CD4-positive, CD25-positive, alpha-beta regulatory T cell (primary cell): ENCODE results near the gene GALNT4. TPM values are rescaled to one million over a fixed set of nuclear protein-coding genes. Genes with fewer than 3 reads are reported as not detected.
A peak's percentile ranks its signal among the peaks of the same experiment; 100 is the strongest.

ENCODE experiments used
- ATAC-seq, 2 donors: fragments of 150-1000 bp; cut with Tn5 transposase; one replicate each; pipeline ENCODE4 v1.10.0; 2021; ENCODE audit warnings: low read depth in 2 of 2, moderate number of reproducible peaks in 2 of 2, moderate library complexity in 1 of 2
- DNase-seq, 3 donors: peaks; one replicate each; pipeline versions ENCODE4 v3.0.0 to v3.0.0-alpha.2; 2012 to 2022; ENCODE audit warnings: mixed read lengths in 1 of 3
- H3K27ac ChIP-seq: one replicate; pipeline ENCODE4 v1.7.0; 2013; ENCODE audit warnings: mild to moderate bottlenecking, low read length; ENCODE audit not compliant: insufficient read depth, poor library complexity, severe bottlenecking
- H3K27me3 ChIP-seq: one replicate; pipeline ENCODE4 v1.7.0; 2013; ENCODE audit warnings: low read length; ENCODE audit not compliant: control insufficient read depth, insufficient read depth
- H3K36me3 ChIP-seq: one replicate; pipeline ENCODE4 v1.7.0; 2013; ENCODE audit warnings: mild to moderate bottlenecking, low read length, moderate library complexity; ENCODE audit not compliant: control insufficient read depth, insufficient read depth
- H3K4me1 ChIP-seq: 2 replicates; pipeline ENCODE4 v1.7.0; 2013; ENCODE audit warnings: mild to moderate bottlenecking, low read length; ENCODE audit not compliant: insufficient read depth, control insufficient read depth, poor library complexity, severe bottlenecking
- H3K4me3 ChIP-seq: one replicate; pipeline ENCODE4 v1.7.0; 2013; ENCODE audit warnings: low read depth, mild to moderate bottlenecking, low read length, moderate library complexity
- H3K9me3 ChIP-seq, 2 experiments: 1 replicate in 1 of 2; 2 replicates in 1 of 2; pipeline ENCODE4 v1.7.0; 2013; ENCODE audit warnings: low read length in 2 of 2, mild to moderate bottlenecking in 1 of 2, moderate library complexity in 1 of 2; ENCODE audit not compliant: control insufficient read depth in 2 of 2
- H3K27ac Mint-ChIP-seq, 3 donors: one replicate each; pipeline ENCODE4 v1.8.0; 2020 to 2022; ENCODE audit warnings: mild to moderate bottlenecking in 3 of 3, mixed read lengths in 3 of 3, moderate library complexity in 2 of 3
- H3K27me3 Mint-ChIP-seq: one replicate; pipeline ENCODE4 v1.8.0; 2022; ENCODE audit warnings: mild to moderate bottlenecking, mixed read lengths
- H3K36me3 Mint-ChIP-seq: one replicate; pipeline ENCODE4 v1.8.0; 2020; ENCODE audit warnings: mixed read lengths
- H3K4me1 Mint-ChIP-seq, 4 donors: one replicate each; pipeline ENCODE4 v1.8.0; 2020 to 2022; ENCODE audit warnings: mixed read lengths in 4 of 4, mild to moderate bottlenecking in 1 of 4
- H3K4me3 Mint-ChIP-seq, 4 donors: one replicate each; pipeline ENCODE4 v1.8.0; 2020 to 2022; ENCODE audit warnings: mild to moderate bottlenecking in 4 of 4, mixed read lengths in 4 of 4, moderate library complexity in 3 of 4
- H3K9me3 Mint-ChIP-seq, 7 donors: one replicate each; pipeline ENCODE4 v1.8.0; 2020 to 2022; ENCODE audit warnings: mixed read lengths in 7 of 7, mild to moderate bottlenecking in 3 of 7, moderate library complexity in 2 of 7
- polyA plus RNA-seq, 4 donors: library from polyadenylated mRNA; unstranded; fragments of 300-500 nt; fragmentation: Illumina TruSeq; gene quantifications; one replicate each; pipeline ENCODE4 v1.2.3, GENCODE V29; 2021
- total RNA-seq: library from RNA; stranded (reverse); gene quantifications from one replicate; pipeline ENCODE4 v1.2.3, GENCODE V29; 2022

GALNT4 gene
- total RNA-seq (8.8 TPM), polyA plus RNA-seq (1 to 10 TPM; 5.0 to 8.1 (median 5.6) TPM)

GRCh38 chr12:89524541-89525304 is at the start of gene GALNT4:
GALNT4 (minus strand) TSS chr12:89524796; CDS start chr12:89524549, 247 bp downstream.
- Mint-ChIP-seq H3K36me3 (peaks cover 19% of the 10 kb centered on the region), H3K4me1 (peaks cover 22 to 71% (median 44%) of the 10 kb centered on the region in 4 donors), H3K27ac (peak within 1 kb of the TSS; percentile 73 to 92 (median 90)), H3K4me3 (peak within 1 kb of the TSS; percentile 89 to 97 (median 96)), H3K9me3 (no peaks in the 10 kb centered on the region), H3K27me3 (no peaks in the 10 kb centered on the region)
- no peaks in the 10 kb centered on the region for H3K27me3 ChIP-seq
- H3K4me3 ChIP-seq = peak within 1 kb of the TSS; percentile 95
- H3K9me3 ChIP-seq = no peaks in the 10 kb centered on the region
- peak; percentile 66 to 87 (median 78) for DNase-seq
- H3K4me1 ChIP-seq = peaks cover 33% of the 10 kb centered on the region
- ATAC-seq = peak; percentile 70 to 75
- H3K36me3 ChIP-seq = peaks cover 9% of the 10 kb centered on the region
- H3K27ac ChIP-seq = peak within 1 kb of the TSS; percentile 78

DNA sequence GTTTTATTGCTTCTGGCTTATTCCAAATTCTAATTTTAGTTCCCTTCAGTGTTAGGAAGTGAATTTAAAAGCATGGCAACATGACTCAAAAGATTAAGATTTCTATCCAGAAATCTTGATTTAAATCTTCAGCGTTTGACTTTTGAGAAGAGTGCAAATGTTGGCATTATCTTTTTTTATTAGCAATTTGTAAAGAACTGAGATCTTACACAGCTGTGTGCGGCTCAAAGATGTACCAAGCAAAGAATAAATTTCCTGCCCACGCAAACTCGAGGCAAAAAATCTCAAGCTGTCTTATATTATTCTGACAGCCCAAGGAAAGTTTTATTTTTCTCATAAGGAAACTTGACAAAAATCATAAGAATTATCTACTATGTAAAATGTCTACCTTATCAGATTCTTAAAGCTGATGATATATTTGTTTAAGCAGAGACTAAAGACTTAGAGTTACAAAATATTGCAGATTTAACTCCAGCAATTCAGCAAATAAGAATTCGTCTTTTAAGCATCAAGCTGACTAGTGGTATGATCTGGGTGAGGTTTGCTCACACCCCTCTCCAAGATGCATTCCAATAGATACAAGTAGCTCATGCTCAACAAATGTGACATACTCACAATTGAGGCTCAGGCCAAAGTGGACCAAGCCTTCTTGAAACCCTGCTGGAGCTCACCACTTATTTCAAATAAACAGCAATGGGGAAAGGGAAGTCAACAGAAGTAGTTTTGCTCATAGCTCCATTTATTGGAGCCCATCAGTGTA is 48.6 kb upstream of the GALNT4 start:
- Histone ChIP-seq H3K4me3 (no peak overlapping the region), H3K36me3 (no peaks in the 10 kb centered on the region), H3K27ac (no peak overlapping the region), H3K4me1 (no peaks in the 10 kb centered on the region), H3K27me3 (no peaks in the 10 kb centered on the region), H3K9me3 (no peaks in the 10 kb centered on the region)
- H3K9me3 Mint-ChIP-seq = no peaks in the 10 kb centered on the region
- no peak for ATAC-seq
- H3K4me3 Mint-ChIP-seq = no peak overlapping the region
- no peak for DNase-seq
- H3K27me3 Mint-ChIP-seq = no peaks in the 10 kb centered on the region
- H3K36me3 Mint-ChIP-seq = peaks cover 4% of the 10 kb centered on the region
- H3K27ac Mint-ChIP-seq = peak overlapping the region in 1 of 3 donors; percentile 35
- peaks cover 0 to 9% (median 2%) of the 10 kb centered on the region in 4 donors for H3K4me1 Mint-ChIP-seq

GRCh38 chr12:89571491-89572195 is 47.0 kb upstream of the GALNT4 start:
- H3K9me3 ChIP-seq = no peaks in the 10 kb centered on the region
- DNase-seq (no peak), ATAC-seq (no peak)
- Mint-ChIP-seq H3K27ac (no peak overlapping the region), H3K9me3 (peaks cover 0 to 3% (median 0%) of the 10 kb centered on the region in 7 donors), H3K4me3 (no peak overlapping the region), H3K4me1 (peaks cover 0 to 4% (median under 1%) of the 10 kb centered on the region in 4 donors), H3K27me3 (no peaks in the 10 kb centered on the region), H3K36me3 (peaks cover 4% of the 10 kb centered on the region)
- no peak overlapping the region for H3K27ac ChIP-seq
- H3K4me3 ChIP-seq = no peak overlapping the region
- no peaks in the 10 kb centered on the region for H3K27me3 ChIP-seq
- no peaks in the 10 kb centered on the region for H3K4me1 ChIP-seq
- no peaks in the 10 kb centered on the region for H3K36me3 ChIP-seq

DNA sequence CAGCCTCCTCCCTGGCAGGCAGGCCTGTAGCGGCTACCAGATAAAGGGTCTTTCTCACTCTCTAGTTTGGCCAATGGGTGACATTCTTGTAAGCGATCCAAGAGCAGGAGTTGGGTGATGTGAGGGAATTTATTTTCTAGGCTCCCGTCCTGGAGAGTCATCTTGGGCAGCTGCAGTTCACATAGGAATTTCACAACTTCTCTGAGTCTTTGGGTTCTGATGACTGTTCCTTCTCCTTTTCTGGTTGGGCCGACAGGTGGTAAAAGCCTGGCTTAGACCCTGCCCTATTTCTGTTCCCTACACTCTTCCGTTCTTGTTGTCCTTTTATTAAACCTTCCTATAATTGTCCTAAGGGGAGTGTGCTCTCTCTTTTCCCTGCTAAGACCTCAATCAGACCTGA is 43.9 kb upstream of the GALNT4 start:
- no peak for ATAC-seq
- H3K27ac Mint-ChIP-seq = no peak overlapping the region

GRCh38 chr12:89567691-89568239 is 43.2 kb upstream of the GALNT4 start:
- Histone ChIP-seq H3K27ac (no peak overlapping the region), H3K4me1 (no peaks in the 10 kb centered on the region), H3K9me3 (no peaks in the 10 kb centered on the region), H3K36me3 (no peaks in the 10 kb centered on the region), H3K27me3 (no peaks in the 10 kb centered on the region), H3K4me3 (no peak overlapping the region)
- Mint-ChIP-seq H3K36me3 (peaks cover 4% of the 10 kb centered on the region), H3K27me3 (no peaks in the 10 kb centered on the region), H3K4me1 (peaks cover 0 to 4% (median 0%) of the 10 kb centered on the region in 4 donors), H3K9me3 (peaks cover 0 to 3% (median 0%) of the 10 kb centered on the region in 7 donors), H3K4me3 (no peak overlapping the region), H3K27ac (no peak overlapping the region)
- ATAC-seq (no peak), DNase-seq (no peak)

More for the DNA sequence above, 43.9 kb upstream of the GALNT4 start:
- Mint-ChIP-seq H3K4me1 (peaks cover 0 to 4% (median 0%) of the 10 kb centered on the region in 4 donors), H3K9me3 (peaks cover 0 to 3% (median 0%) of the 10 kb centered on the region in 7 donors), H3K4me3 (no peak overlapping the region), H3K27me3 (no peaks in the 10 kb centered on the region), H3K36me3 (peaks cover 4% of the 10 kb centered on the region)
- no peaks in the 10 kb centered on the region for H3K4me1 ChIP-seq
- no peaks in the 10 kb centered on the region for H3K9me3 ChIP-seq
- H3K4me3 ChIP-seq = no peak overlapping the region
- no peak overlapping the region for H3K27ac ChIP-seq
- H3K27me3 ChIP-seq = no peaks in the 10 kb centered on the region
- H3K36me3 ChIP-seq = no peaks in the 10 kb centered on the region
- no peak for DNase-seq

DNA sequence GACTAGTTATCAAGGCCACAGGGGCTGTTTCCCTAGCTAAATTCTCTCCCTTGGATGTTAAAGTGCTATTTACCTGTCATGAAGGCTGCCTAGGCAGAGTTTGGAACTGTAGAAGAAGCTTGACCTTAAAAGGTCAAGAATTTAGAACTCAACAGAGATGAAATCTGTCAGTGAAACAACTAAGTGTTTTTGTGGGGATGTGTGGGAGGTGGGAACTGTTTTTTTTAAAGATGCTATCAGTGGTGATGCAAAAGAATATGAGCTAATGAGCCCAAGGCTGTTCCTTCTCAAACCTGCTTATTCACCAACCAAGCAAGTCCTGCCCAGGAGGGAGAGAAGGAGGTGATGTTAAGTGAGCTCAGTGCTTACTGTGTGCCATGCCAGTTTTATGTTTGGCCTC is 42.0 kb upstream of the GALNT4 start:
- Mint-ChIP-seq H3K9me3 (peaks cover 0 to 3% (median 0%) of the 10 kb centered on the region in 7 donors), H3K27me3 (no peaks in the 10 kb centered on the region)
- H3K4me3 ChIP-seq = no peak overlapping the region

DNA sequence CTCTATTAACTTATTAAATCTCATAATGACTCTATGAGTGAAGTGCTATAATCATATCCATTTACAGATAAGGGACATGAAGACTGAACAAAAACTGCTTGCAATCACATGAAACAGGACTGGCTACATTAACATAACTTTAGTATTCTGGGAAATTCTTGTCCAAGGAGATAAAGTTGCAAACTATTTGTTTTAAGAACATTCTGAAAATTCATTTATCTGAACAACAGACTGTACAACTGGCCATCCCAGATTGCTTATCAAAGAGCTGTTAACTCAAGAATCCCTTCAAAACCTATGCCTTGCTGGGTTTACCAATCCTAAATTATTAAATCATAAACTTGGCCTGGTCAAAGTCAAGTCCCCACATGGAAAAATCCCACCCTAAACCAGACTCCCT is 40.4 kb upstream of the GALNT4 start:
- ATAC-seq = no peak
- Mint-ChIP-seq H3K36me3 (peaks cover 4% of the 10 kb centered on the region), H3K27ac (no peak overlapping the region), H3K4me3 (no peak overlapping the region), H3K4me1 (peaks cover 0 to 4% (median 3%) of the 10 kb centered on the region in 4 donors), H3K27me3 (no peaks in the 10 kb centered on the region), H3K9me3 (peaks cover 0 to 3% (median 0%) of the 10 kb centered on the region in 7 donors)
- DNase-seq = no peak
- no peaks in the 10 kb centered on the region for H3K4me1 ChIP-seq
- no peak overlapping the region for H3K27ac ChIP-seq
- H3K27me3 ChIP-seq = no peaks in the 10 kb centered on the region
- no peak overlapping the region for H3K4me3 ChIP-seq
- no peaks in the 10 kb centered on the region for H3K36me3 ChIP-seq
- no peaks in the 10 kb centered on the region for H3K9me3 ChIP-seq

More for the DNA sequence above, 42.0 kb upstream of the GALNT4 start:
- DNase-seq (no peak), ATAC-seq (no peak)
- H3K36me3 ChIP-seq = no peaks in the 10 kb centered on the region
- no peaks in the 10 kb centered on the region for H3K4me1 ChIP-seq
- Mint-ChIP-seq H3K4me3 (no peak overlapping the region), H3K27ac (no peak overlapping the region), H3K36me3 (peaks cover 4% of the 10 kb centered on the region), H3K4me1 (peaks cover 0 to 4% (median 3%) of the 10 kb centered on the region in 4 donors)
- no peaks in the 10 kb centered on the region for H3K27me3 ChIP-seq
- H3K9me3 ChIP-seq = no peaks in the 10 kb centered on the region
- H3K27ac ChIP-seq = no peak overlapping the region
